Mononuclear cell (primary cell): ENCODE measurements around the gene CMSS1. TPM values are rescaled to one million over a fixed set of nuclear protein-coding genes. Genes with fewer than 3 reads are reported as not detected.

Experiments
- H3K27me3 ChIP-seq: 2 replicates; pipeline ENCODE4 v1.6.0; 2011; ENCODE audit warnings: low read length, control low read depth; ENCODE audit not compliant: insufficient read depth
- H3K4me1 ChIP-seq: 2 replicates; pipeline ENCODE4 v1.5.1; 2011; ENCODE audit warnings: mild to moderate bottlenecking, low read length, control low read depth; ENCODE audit not compliant: insufficient read depth
- H3K4me3 ChIP-seq: 2 replicates; pipeline ENCODE4 v1.5.1; 2011; ENCODE audit warnings: mild to moderate bottlenecking, low read length, moderate library complexity
- H3K9me3 ChIP-seq: 2 replicates; pipeline ENCODE4 v1.5.1; 2011; ENCODE audit warnings: low read depth, mild to moderate bottlenecking, control low read depth, low read length
- total RNA-seq: library from RNA; depleted of rRNA; stranded (reverse); fragments of >200 nt; gene quantifications from one replicate; pipeline ENCODE4 v1.2.3, GENCODE V29; 2012

The CMSS1 gene
- total RNA-seq, 1 donor: 4.6 TPM

GRCh38 chr3:99871231-99872045 lies 53.8 kb downstream of the CMSS1 start:
- H3K9me3 ChIP-seq: no peaks in the 10 kb centered on the region
- no peak overlapping the region for H3K4me3 ChIP-seq
- no peaks in the 10 kb centered on the region for H3K27me3 ChIP-seq
- peaks cover 6% of the 10 kb centered on the region for H3K4me1 ChIP-seq

- Histone ChIP-seq H3K27me3 (no peaks in the 10 kb centered on the region), H3K4me1 (peaks cover 4% of the 10 kb centered on the region), H3K4me3 (no peak overlapping the region), H3K9me3 (no peaks in the 10 kb centered on the region)
These were observed 55.2 kb downstream of the CMSS1 start for GRCh38 chr3:99872923-99873254.

- H3K4me1 ChIP-seq: peaks cover 4% of the 10 kb centered on the region
- H3K4me3 ChIP-seq: no peak overlapping the region
- no peaks in the 10 kb centered on the region for H3K27me3 ChIP-seq
- no peaks in the 10 kb centered on the region for H3K9me3 ChIP-seq
These were observed 55.8 kb downstream of the CMSS1 start for GRCh38 chr3:99873269-99874102.

GRCh38 chr3:99874237-99875002 lies 56.8 kb downstream of the CMSS1 start:
- H3K4me3 ChIP-seq: no peak overlapping the region
- peaks cover 4% of the 10 kb centered on the region for H3K4me1 ChIP-seq
- H3K9me3 ChIP-seq: no peaks in the 10 kb centered on the region
- no peaks in the 10 kb centered on the region for H3K27me3 ChIP-seq

GRCh38 chr3:99875581-99875928 lies 57.9 kb downstream of the CMSS1 start:
- H3K9me3 ChIP-seq: no peaks in the 10 kb centered on the region
- H3K27me3 ChIP-seq: no peaks in the 10 kb centered on the region
- peaks cover 4% of the 10 kb centered on the region for H3K4me1 ChIP-seq
- peak overlapping the region; percentile 48 for H3K4me3 ChIP-seq

- H3K9me3 ChIP-seq: no peaks in the 10 kb centered on the region
- peaks cover 4% of the 10 kb centered on the region for H3K4me1 ChIP-seq
- no peaks in the 10 kb centered on the region for H3K27me3 ChIP-seq
- peak overlapping the region; percentile 48 for H3K4me3 ChIP-seq
These were observed 58.5 kb downstream of the CMSS1 start for GRCh38 chr3:99875929-99876841.

GRCh38 chr3:99877031-99877579 lies 59.4 kb downstream of the CMSS1 start:
- no peaks in the 10 kb centered on the region for H3K9me3 ChIP-seq
- peaks cover 4% of the 10 kb centered on the region for H3K4me1 ChIP-seq
- H3K4me3 ChIP-seq: no peak overlapping the region
- no peaks in the 10 kb centered on the region for H3K27me3 ChIP-seq

- H3K4me1 ChIP-seq: peaks cover 4% of the 10 kb centered on the region
- H3K9me3 ChIP-seq: no peaks in the 10 kb centered on the region
- H3K4me3 ChIP-seq: no peak overlapping the region
- H3K27me3 ChIP-seq: no peaks in the 10 kb centered on the region
These were observed 60.3 kb downstream of the CMSS1 start for GRCh38 chr3:99878005-99878404.

GRCh38 chr3:99879275-99879674 lies 61.6 kb downstream of the CMSS1 start:
- Histone ChIP-seq H3K4me3 (no peak overlapping the region), H3K9me3 (no peaks in the 10 kb centered on the region)

GRCh38 chr3:99881121-99881524 lies 63.5 kb downstream of the CMSS1 start:
- H3K9me3 ChIP-seq: no peaks in the 10 kb centered on the region
- H3K27me3 ChIP-seq: no peaks in the 10 kb centered on the region
- peaks cover 4% of the 10 kb centered on the region for H3K4me1 ChIP-seq
- no peak overlapping the region for H3K4me3 ChIP-seq

More at GRCh38 chr3:99879275-99879674, 61.6 kb downstream of the CMSS1 start:
- H3K4me1 ChIP-seq: peaks cover 5% of the 10 kb centered on the region
- no peaks in the 10 kb centered on the region for H3K27me3 ChIP-seq

GRCh38 chr3:99882436-99883137 lies 64.9 kb downstream of the CMSS1 start:
- Histone ChIP-seq H3K27me3 (no peaks in the 10 kb centered on the region), H3K4me1 (peaks cover 4% of the 10 kb centered on the region), H3K9me3 (no peaks in the 10 kb centered on the region), H3K4me3 (no peak overlapping the region)

- Histone ChIP-seq H3K27me3 (no peaks in the 10 kb centered on the region), H3K4me3 (no peak overlapping the region), H3K4me1 (peaks cover 4% of the 10 kb centered on the region), H3K9me3 (no peaks in the 10 kb centered on the region)
These were observed 65.4 kb downstream of the CMSS1 start for GRCh38 chr3:99883138-99883461.

- H3K4me1 ChIP-seq: peaks cover 4% of the 10 kb centered on the region
- H3K4me3 ChIP-seq: no peak overlapping the region
- H3K27me3 ChIP-seq: no peaks in the 10 kb centered on the region
- no peaks in the 10 kb centered on the region for H3K9me3 ChIP-seq
These were observed 66.0 kb downstream of the CMSS1 start for GRCh38 chr3:99883693-99884092.

- H3K4me3 ChIP-seq: no peak overlapping the region
- H3K27me3 ChIP-seq: no peaks in the 10 kb centered on the region
- peaks cover 4% of the 10 kb centered on the region for H3K4me1 ChIP-seq
- H3K9me3 ChIP-seq: no peaks in the 10 kb centered on the region
These were observed 66.8 kb downstream of the CMSS1 start for GRCh38 chr3:99884484-99884883.
